ENCODE results near the gene HOXA1.

DNA sequence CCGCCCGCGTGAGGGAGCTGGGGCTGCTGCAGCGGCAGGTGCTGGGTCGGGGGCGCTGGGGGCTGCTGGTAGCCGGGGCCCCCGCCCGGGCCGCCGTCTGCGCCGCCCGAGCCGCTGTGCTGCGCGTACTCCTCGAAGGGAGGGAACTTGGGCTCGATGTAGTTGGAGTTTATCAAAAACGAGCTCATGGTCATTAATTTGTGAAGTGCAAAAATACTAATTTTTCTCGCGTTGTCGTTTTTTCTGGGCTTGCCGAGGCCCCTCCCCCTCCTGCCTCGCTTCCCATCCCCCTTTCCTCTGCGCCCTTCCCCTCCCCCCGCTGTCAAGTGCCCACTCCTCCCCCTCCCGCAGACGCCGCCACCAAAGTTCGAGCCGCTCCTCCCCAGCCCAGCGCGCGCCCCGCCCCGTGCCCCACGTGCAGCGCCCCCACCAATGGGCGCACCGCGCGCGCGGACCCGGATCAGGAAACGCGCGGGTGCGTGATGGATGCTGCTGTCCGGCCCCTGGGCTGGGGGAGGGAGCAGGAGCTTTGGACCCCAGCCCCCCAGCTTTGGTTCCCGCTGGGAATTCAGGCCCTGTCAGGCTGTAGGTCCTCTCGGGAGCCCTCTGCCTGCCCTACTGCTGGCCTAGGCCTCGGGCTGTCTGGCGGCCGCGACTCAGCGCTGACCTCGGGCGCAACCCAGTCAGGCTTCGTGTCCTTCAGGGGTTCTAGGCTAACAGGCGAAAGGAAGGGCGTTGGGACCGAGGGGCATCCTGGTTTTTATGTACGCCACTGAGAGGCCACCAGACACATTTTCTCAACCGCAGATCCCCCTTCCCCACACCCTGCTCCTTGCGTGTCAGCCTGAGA is 35.0 kb upstream of the HOXA1 start, which contains the start of gene HOXA4:
- peak; percentile 75 to 97 (median 86) for TF ChIP-seq POLR2AphosphoS5 (IDR thresholded peaks at IDR 0.05)
- TF ChIP-seq, protein P1, sequence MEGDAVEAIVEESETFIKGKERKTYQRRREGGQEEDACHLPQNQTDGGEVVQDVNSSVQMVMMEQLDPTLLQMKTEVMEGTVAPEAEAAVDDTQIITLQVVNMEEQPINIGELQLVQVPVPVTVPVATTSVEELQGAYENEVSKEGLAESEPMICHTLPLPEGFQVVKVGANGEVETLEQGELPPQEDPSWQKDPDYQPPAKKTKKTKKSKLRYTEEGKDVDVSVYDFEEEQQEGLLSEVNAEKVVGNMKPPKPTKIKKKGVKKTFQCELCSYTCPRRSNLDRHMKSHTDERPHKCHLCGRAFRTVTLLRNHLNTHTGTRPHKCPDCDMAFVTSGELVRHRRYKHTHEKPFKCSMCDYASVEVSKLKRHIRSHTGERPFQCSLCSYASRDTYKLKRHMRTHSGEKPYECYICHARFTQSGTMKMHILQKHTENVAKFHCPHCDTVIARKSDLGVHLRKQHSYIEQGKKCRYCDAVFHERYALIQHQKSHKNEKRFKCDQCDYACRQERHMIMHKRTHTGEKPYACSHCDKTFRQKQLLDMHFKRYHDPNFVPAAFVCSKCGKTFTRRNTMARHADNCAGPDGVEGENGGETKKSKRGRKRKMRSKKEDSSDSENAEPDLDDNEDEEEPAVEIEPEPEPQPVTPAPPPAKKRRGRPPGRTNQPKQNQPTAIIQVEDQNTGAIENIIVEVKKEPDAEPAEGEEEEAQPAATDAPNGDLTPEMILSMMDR (IDR thresholded peaks at IDR 0.05) = no peak

Measured in breast epithelium (tissue), 3 donors.